A549 (cell line): ENCODE results near the gene IFRD1.

Experiments
- CTCF ChIP-seq: fragments of >200 bp; sonication (Bioruptor Twin); formaldehyde crosslinking; IDR thresholded peaks from 3 replicates; pipeline ENCODE4 v1.5.1; 2016
- EP300 ChIP-seq, 2 experiments: fragments of >200 bp; sonication (Bioruptor Twin); formaldehyde crosslinking; IDR thresholded peaks; 2 replicates in 1 of 2; 3 replicates in 1 of 2; pipeline ENCODE4 v1.6.1; 2016 to 2017
- GATA3 ChIP-seq: IDR thresholded peaks from 2 replicates; pipeline ENCODE4 v1.6.1; 2012; ENCODE audit warnings: borderline replicate concordance
- HOXA7 ChIP-seq: fragments of 250-450 bp; sonication (Bioruptor Pico); IDR thresholded peaks from 2 replicates; pipeline ENCODE4 v1.5.0; 2020; ENCODE audit warnings: mild to moderate bottlenecking, moderate library complexity
- JUN ChIP-seq, 2 experiments: fragments of >200 bp; sonication (Bioruptor Twin); formaldehyde crosslinking; IDR thresholded peaks; 2 replicates in 1 of 2; 3 replicates in 1 of 2; pipeline ENCODE4 v1.6.1; 2016 to 2017
- KDM5A ChIP-seq: fragments of 200-600 bp; sonication (generic); IDR thresholded peaks from 2 replicates; pipeline ENCODE4 v1.6.1; 2016; ENCODE audit warnings: antibody characterized with exemption, mild to moderate bottlenecking
- NR3C1 ChIP-seq: fragments of >200 bp; sonication (Bioruptor Twin); formaldehyde crosslinking; IDR thresholded peaks from 3 replicates; pipeline ENCODE4 v1.6.1; 2017
- RAD21 ChIP-seq, 2 experiments: fragments of >200 bp in 1 of 2; sonication (Bioruptor Twin) in 1 of 2; formaldehyde crosslinking in 1 of 2; IDR thresholded peaks in 1 of 2; conservative IDR thresholded peaks in 1 of 2; 2 replicates in 1 of 2; 3 replicates in 1 of 2; pipeline ENCODE4 v1.6.1; 2012 to 2018; ENCODE audit warnings: inconsistent platforms in 1 of 2
- RCOR1 ChIP-seq: fragments of 150-350 bp; IDR thresholded peaks from 2 replicates; pipeline ENCODE4 v1.6.1; 2014; ENCODE audit warnings: antibody characterized with exemption, low read length, low read depth
- SMC3 ChIP-seq: fragments of >200 bp; sonication (Bioruptor Twin); formaldehyde crosslinking; IDR thresholded peaks from 3 replicates; pipeline ENCODE4 v1.6.1; 2018; ENCODE audit warnings: inconsistent platforms
- TP53 ChIP-seq: fragments of 250-450 bp; sonication (Bioruptor Pico); IDR thresholded peaks from 2 replicates; pipeline ENCODE4 v1.5.0; 2021; ENCODE audit warnings: mild to moderate bottlenecking, moderate library complexity

GRCh38 chr7:112437072-112437471, 13.2 kb upstream of the IFRD1 start:
- TF ChIP-seq RCOR1 (no peak), GATA3 (no peak; the same call in 1 of the 2 replicates), EP300 (IDR thresholded peaks at IDR 0.05) (no peak), CTCF (no peak), HOXA7 (CRISPR knock-in tag) (no peak), JUN (IDR thresholded peaks at IDR 0.05) (no peak), SMC3 (no peak), RAD21 (conservative IDR thresholded peaks at IDR 0.05 in 1 of 2, IDR thresholded peaks at IDR 0.05 in 1 of 2) (no peak), TP53 (no peak), KDM5A (no peak), NR3C1 (no peak)
